C1 segment of cervical spinal cord (tissue), 14 donors: ENCODE results near the gene NTRK2.

Experiments
- DNase-seq, 14 donors: peaks; one replicate each; lab custom pipeline; 2025; lab: John Stamatoyannopoulos, UW

The NTRK2 gene

GRCh38 chr9:84669288-84670137 lies at the start of gene NTRK2:
TSS of gene NTRK2 (plus strand) at chr9:84669729. CDS start at chr9:84670749, 1,020 bp downstream.
- DNase-seq = peak in 11 of 14 donors; percentile 43 to 81 (median 63)

DNA sequence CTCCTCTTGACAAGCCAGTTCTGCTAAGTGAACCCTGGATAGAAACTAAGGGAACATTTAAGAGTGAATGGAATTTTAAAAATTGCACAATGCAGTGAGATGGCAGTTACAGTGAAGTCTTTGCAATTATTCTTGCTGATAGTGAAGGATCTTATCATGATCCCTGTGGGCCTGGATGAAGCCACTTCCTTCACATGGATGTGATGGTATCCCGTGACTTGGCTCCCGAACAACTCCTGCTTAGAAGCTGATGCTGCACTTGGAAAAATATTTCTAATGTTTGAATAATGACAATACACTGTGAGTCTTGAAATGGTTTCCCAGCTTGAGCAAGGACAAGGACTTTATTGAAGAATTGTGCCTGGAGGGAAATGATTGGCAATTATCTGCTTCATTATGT lies 49.2 kb upstream of the NTRK2 start:
- no peak for DNase-seq

DNA sequence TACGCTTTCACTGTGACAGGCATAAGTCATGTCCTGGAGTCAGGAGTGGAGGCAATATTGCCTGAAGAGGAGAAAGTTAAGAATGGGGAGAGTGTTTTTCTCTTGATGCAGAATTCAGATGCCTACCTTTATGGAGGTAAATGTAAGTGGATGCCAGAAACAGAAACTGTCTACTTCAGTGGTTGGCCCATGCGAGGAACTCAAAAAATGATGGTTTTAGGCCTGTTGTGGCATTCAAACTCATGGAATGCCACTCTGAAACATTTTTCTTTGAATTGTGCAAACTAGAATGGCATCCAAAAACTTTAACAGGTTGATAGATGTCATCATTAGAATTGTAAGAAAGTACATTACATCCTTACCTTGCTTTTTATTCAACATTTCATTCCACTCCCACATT lies 47.7 kb upstream of the NTRK2 start:
- DNase-seq = no peak

GRCh38 chr9:84622981-84623380 lies 46.5 kb upstream of the NTRK2 start:
- DNase-seq = no peak

GRCh38 chr9:84636436-84636835 lies 33.1 kb upstream of the NTRK2 start:
- DNase-seq = no peak

DNA sequence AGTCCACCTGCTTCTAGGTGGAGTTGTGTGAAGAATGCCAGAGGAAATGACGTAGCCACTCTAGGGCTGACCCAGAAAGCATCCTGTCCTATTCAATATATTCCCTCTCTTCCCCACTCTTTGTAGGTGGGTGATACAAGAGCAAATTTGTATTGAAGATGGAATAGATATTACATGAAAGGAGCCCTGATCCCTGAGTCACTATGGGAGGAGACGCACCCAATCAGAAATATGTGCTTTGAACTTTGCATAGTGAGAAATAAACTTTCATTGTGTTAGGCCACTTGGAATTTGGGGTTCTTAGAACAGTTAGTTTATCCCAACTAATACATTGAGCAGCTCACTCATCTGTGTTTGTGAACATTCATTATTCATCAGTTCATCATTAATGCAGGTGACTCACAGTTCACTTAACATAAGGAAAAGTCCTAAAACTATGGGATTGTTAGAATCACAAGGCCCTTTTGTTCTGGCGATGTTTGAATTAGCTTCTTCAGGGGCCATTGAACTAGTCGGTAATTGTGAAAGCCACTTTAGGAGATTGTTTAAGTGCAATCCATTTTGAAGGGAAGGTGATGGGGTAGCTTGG lies 26.9 kb upstream of the NTRK2 start:
- no peak for DNase-seq

DNA sequence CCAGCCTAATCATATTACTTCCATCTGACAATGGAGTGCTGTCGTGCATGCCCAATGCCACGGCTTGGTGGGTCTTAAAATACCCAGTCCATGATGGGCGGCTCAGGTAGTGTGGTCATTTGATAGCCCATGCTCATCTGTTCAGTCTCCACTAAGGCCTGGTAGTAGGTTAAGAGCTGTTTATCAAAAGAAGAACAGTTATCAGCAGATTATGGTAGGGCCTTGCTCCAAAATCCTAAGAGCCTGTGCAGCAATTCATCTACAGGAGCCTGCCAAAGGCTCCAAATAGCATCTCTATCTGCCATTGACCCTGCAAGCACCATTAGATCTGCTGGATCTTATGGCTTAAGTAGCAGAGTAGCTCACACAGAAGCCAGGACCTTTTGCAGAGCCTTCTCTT lies 21.8 kb upstream of the NTRK2 start:
- DNase-seq = no peak

- DNase-seq = no peak
Measured at GRCh38 chr9:84652496-84653120, 16.9 kb upstream of the NTRK2 start.

DNA sequence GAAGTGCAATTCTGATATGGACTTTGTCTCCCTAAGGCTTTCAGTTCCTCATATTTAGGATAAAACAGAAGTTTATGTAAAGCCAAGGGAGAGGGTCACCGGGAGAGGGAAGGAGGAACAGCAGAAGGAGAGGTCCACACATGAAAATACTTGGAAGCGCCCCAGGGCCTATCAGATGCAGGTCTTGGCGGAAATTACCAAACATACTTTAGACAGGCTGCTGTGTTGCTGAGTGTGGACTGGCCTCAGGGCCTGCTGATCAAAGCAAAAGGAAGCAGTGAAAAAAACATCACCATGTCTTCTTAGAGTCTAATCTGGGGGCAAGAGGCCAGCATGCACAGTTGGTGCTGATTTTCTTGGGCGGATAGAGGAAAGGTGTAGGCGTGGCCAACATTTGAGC lies 14.1 kb upstream of the NTRK2 start:
- DNase-seq = no peak

GRCh38 chr9:84659313-84659712 lies 10.2 kb upstream of the NTRK2 start:
- no peak for DNase-seq

- no peak for DNase-seq
Measured at GRCh38 chr9:84659773-84660172, 9.8 kb upstream of the NTRK2 start.

DNA sequence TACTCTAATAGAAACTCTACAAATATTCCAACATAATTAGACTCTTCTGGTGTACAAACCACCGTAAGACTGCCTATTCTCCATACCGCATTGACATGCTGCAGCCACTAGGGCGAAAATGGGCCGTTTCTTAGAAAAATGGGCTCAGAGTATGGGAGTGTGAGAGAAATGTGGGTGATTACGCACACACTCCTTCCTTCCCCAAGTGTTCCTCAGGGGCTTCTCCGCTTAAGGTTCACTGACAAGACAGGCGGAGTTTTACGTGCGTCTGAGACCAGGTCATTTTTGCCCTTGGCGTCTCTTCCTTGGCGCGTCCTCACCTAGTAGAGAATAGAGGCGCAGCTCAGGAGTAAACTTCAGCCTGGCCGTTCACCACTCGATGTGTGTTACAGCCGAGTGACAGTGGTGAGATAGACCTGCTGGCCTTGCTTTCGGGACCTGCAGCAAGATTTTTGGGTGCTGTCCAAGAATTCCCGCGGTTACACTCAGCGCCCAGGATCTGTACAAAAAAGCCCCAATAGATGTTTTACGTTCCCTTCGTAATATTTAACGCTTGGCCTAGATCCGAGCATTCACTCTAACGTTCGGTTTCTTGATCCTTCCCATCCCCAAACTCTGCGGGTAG lies 1.8 kb upstream of the NTRK2 start:
- peak in 4 of 14 donors; percentile 40 to 74 (median 54) for DNase-seq

GRCh38 chr9:84668196-84669012 lies 1.1 kb upstream of the NTRK2 start:
- DNase-seq = peak in 12 of 14 donors; percentile 65 to 89 (median 77)

DNA sequence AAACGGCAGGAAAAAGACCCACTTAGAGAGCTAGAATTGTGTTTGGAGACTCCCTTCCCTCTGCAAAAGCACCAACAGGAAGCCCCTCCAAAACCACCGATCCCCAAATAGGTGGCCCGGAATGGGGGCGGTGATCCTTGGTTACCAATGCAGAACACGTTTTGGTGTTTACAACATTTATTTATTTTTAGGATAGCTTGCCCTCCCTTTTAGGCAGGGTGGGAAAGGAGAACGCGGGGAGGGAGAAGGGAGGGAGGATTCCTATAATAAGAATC lies 579 bp upstream of the NTRK2 start:
- peak in 2 of 14 donors; percentile 50 to 70 for DNase-seq

DNA sequence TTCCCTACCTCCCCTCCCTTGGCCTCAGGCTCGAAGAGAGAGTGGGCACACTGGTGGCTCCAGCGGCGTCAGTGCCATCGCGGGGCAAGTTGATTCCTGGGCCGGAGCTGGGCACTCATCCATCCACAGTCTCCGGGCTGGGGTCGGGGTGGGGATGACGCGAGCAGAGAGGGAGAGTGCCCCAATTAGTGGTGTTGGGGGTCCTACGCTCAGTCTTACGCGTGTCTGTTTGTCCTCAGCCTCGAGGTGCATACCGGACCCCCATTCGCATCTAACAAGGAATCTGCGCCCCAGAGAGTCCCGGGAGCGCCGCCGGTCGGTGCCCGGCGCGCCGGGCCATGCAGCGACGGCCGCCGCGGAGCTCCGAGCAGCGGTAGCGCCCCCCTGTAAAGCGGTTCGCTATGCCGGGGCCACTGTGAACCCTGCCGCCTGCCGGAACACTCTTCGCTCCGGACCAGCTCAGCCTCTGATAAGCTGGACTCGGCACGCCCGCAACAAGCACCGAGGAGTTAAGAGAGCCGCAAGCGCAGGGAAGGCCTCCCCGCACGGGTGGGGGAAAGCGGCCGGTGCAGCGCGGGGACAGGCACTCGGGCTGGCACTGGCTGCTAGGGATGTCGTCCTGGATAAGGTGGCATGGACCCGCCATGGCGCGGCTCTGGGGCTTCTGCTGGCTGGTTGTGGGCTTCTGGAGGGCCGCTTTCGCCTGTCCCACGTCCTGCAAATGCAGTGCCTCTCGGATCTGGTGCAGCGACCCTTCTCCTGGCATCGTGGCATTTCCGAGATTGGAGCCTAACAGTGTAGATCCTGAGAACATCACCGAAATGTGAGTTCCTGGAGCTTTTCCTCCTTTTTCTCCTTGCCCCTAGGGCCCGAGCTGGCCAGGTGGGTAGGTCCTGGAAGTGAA lies 861 bp downstream of the NTRK2 start:
- DNase-seq = peak in 10 of 14 donors; percentile 25 to 77 (median 65)

DNA sequence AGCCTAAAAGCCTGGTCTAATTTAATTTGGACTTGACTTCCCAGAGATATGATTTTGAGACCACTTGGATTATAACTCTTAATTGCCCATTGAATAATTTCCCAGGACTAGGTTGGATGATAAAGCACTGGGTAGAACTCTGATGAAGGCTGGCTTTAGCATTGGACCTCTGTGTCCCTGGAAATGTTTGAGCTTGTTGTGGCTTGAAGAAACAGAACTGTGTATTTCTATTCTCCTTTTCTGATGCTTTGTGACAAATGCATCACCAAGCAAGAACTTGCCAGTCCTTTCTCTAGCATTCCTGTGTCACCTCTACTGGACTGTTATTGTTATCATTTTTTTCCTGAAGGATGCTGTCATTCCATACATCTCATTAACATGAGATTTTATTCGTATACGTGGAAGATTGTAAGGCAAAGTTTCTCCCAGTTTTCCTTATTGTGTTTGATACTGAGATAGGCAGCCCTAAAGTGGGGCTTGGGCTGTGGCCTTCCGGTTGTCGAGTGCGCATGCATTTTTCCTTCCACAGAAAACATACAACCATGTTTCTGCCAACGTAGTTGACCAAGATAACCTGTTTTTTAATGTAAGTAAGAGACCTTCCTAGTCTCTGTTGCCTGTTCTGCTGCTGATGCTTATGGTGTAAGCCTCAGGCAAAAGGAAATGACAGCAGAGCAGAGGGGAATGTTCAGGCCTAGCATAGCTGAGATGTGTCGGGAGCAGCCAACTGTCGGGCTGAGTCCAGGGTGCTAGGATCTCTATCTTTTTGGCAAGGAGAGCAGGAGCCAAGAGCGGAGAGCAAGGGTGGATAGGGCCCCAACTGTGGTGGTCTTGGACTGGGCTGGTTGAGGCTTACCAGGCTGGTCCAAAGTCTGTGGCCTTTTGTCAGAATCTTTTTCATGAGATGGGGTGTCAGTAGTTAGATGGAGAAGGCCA lies 2.3 kb downstream of the NTRK2 start:
- DNase-seq = peak in 9 of 14 donors; percentile 7 to 79 (median 31)

GRCh38 chr9:84673806-84674205 lies 4.3 kb downstream of the NTRK2 start:
- peak in 1 of 14 donors; percentile 45 for DNase-seq

GRCh38 chr9:84677080-84677479 lies 7.6 kb downstream of the NTRK2 start:
- peak in 5 of 14 donors; percentile 7 to 27 (median 22) for DNase-seq

- no peak for DNase-seq
Measured at GRCh38 chr9:84679571-84679970, 10.0 kb downstream of the NTRK2 start.
